ENCODE data around the gene SOSTDC1. TPM values are rescaled to one million over a fixed set of nuclear protein-coding genes. Genes with fewer than 3 reads are reported as not detected.

SOSTDC1 gene
- total RNA-seq, 1 experiment from 2014 or later = 0.20 TPM

- Histone ChIP-seq H4K20me1 (ENCODE audit: insufficient read depth) (no peaks in the 10 kb centered on the region), H3K27me3 (ENCODE audit: insufficient read depth, low read length) (no peaks in the 10 kb centered on the region), H3K9me2 (ENCODE audit: insufficient read depth) (no peaks in the 10 kb centered on the region), H3K4me3 (replicated peaks in 1 of 2; ENCODE audit: low read depth in 1 of 2, low read length in 2 of 2) (no peak overlapping the region), H3K9ac (ENCODE audit: low read length) (no peak overlapping the region), H2AFZ (ENCODE audit: low read depth, low read length, poor library complexity, severe bottlenecking) (peak overlapping the region; percentile 24), H3K27ac (ENCODE audit: low read depth, low read length) (no peak overlapping the region), H3K79me2 (ENCODE audit: insufficient read depth, low read length) (no peaks in the 10 kb centered on the region), H3K9me3 (ENCODE audit: control insufficient read depth in 1 of 2, insufficient read depth in 1 of 2, low read depth in 1 of 2, low read length in 2 of 2) (no peaks in the 10 kb centered on the region), H3K4me1 (ENCODE audit: control insufficient read depth in 1 of 2, insufficient read depth in 2 of 2, low read length in 2 of 2) (peaks cover 0 to 6% of the 10 kb centered on the region in 2 experiments; a peak in 1 of 4 replicates), H3K4me2 (ENCODE audit: low read length) (no peak overlapping the region), H3K36me3 (ENCODE audit: control insufficient read depth in 1 of 2, insufficient read depth in 2 of 2, low read length in 2 of 2) (no peaks in the 10 kb centered on the region)
- no TSS peak for BruUV-seq (replicated peaks)
- TF ChIP-seq ZNF274 (IDR thresholded peaks at IDR 0.05; ENCODE audit: low read depth, low read length) (no peak), EZH2phosphoT487 (IDR thresholded peaks at IDR 0.05; ENCODE audit: borderline replicate concordance) (no peak), FOSL1 (IDR thresholded peaks at IDR 0.05; ENCODE audit: low read depth) (no peak), MAX (IDR thresholded peaks at IDR 0.05) (no peak), SIN3A (IDR thresholded peaks at IDR 0.05; ENCODE audit: low read depth) (no peak), ZBTB33 (IDR thresholded peaks at IDR 0.05; ENCODE audit: extremely low read depth, insufficient replicate concordance, low read length) (no peak), CEBPB (IDR thresholded peaks at IDR 0.05; ENCODE audit: low read depth) (no peak)
- DNase-seq (ENCODE audit: low read depth, low spot score) (no peak), ATAC-seq (no peak)
- intact Hi-C loops (cut with micrococcal nuclease) = no loop called here
- CTCF ChIA-PET = interaction anchor here (1.0 kb wide), 1 partner anchor 66 kb away, joined by 3 read pairs; no protein-coding TSS in a partner anchor
- RAD21 ChIA-PET (ENCODE audit: low non-redundant PET in 1 of 2, low total read pairs in 2 of 2, uncharacterized antibody in 2 of 2, unreplicated experiment in 2 of 2) = no interaction called here
- POLR2A ChIA-PET = no interaction called here
These were observed 27.1 kb upstream of the SOSTDC1 start for GRCh38 chr7:16492513-16493062.

GRCh38 chr7:16491148-16491547, 25.6 kb upstream of the SOSTDC1 start:
- BruUV-seq (replicated peaks) = no TSS peak
- ChIA-PET CTCF (no interaction called here), RAD21 (ENCODE audit: low non-redundant PET in 1 of 2, low total read pairs in 2 of 2, uncharacterized antibody in 2 of 2, unreplicated experiment in 2 of 2) (no interaction called here), POLR2A (no interaction called here)
- Histone ChIP-seq H3K9ac (ENCODE audit: low read length) (no peak overlapping the region), H3K9me3 (ENCODE audit: control insufficient read depth in 1 of 2, insufficient read depth in 1 of 2, low read depth in 1 of 2, low read length in 2 of 2) (no peaks in the 10 kb centered on the region), H3K4me3 (replicated peaks in 1 of 2; ENCODE audit: low read depth in 1 of 2, low read length in 2 of 2) (no peak overlapping the region), H4K20me1 (ENCODE audit: insufficient read depth) (no peaks in the 10 kb centered on the region), H3K79me2 (ENCODE audit: insufficient read depth, low read length) (no peaks in the 10 kb centered on the region), H2AFZ (ENCODE audit: low read depth, low read length, poor library complexity, severe bottlenecking) (peak overlapping the region; percentile 59), H3K27me3 (ENCODE audit: insufficient read depth, low read length) (no peaks in the 10 kb centered on the region), H3K4me1 (ENCODE audit: control insufficient read depth in 1 of 2, insufficient read depth in 2 of 2, low read length in 2 of 2) (peaks cover 0 to 6% of the 10 kb centered on the region in 2 experiments; a peak in 1 of 4 replicates), H3K36me3 (ENCODE audit: control insufficient read depth in 1 of 2, insufficient read depth in 2 of 2, low read length in 2 of 2) (no peaks in the 10 kb centered on the region), H3K4me2 (ENCODE audit: low read length) (no peak overlapping the region), H3K9me2 (ENCODE audit: insufficient read depth) (no peaks in the 10 kb centered on the region), H3K27ac (ENCODE audit: low read depth, low read length) (no peak overlapping the region)
- TF ChIP-seq YY1 (IDR thresholded peaks at IDR 0.05; ENCODE audit: extremely low read depth, insufficient replicate concordance, low read depth, low read length) (no peak), POLR2A (IDR thresholded peaks at IDR 0.05; ENCODE audit: borderline replicate concordance, extremely low read depth, insufficient read depth, insufficient read length) (no peak), FOSL1 (IDR thresholded peaks at IDR 0.05; ENCODE audit: low read depth) (no peak), POLR2AphosphoS5 (IDR thresholded peaks at IDR 0.05; ENCODE audit: low read depth, low read length) (no peak), EZH2 (IDR thresholded peaks at IDR 0.05) (no peak), ELF1 (IDR thresholded peaks at IDR 0.05; ENCODE audit: borderline replicate concordance, low read depth) (no peak), SIN3A (IDR thresholded peaks at IDR 0.05; ENCODE audit: low read depth) (no peak)
- intact Hi-C loops (cut with micrococcal nuclease) = no loop called here
- no peak for DNase-seq (ENCODE audit: low read depth, low spot score)
- no peak for ATAC-seq
